Myocyte (in vitro differentiated cells): Measurements from ENCODE around the gene LRRC8D. TPM values are rescaled to one million over a fixed set of nuclear protein-coding genes. Genes with fewer than 3 reads are reported as not detected.
A peak's percentile ranks its signal among the peaks of the same experiment; 100 is the strongest.

Experiments used
- DNase-seq: peaks from one replicate; pipeline ENCODE4 v3.0.0-alpha.2; 2012; ENCODE audit warnings: low read depth
- total RNA-seq: library from RNA; depleted of rRNA; stranded (reverse); fragments of >200 nt; gene quantifications from 2 replicates; pipeline ENCODE4 v1.2.3, GENCODE V29; 2014

LRRC8D gene
- total RNA-seq, 1 donor from 2014 or later, result 16.7 TPM

DNA sequence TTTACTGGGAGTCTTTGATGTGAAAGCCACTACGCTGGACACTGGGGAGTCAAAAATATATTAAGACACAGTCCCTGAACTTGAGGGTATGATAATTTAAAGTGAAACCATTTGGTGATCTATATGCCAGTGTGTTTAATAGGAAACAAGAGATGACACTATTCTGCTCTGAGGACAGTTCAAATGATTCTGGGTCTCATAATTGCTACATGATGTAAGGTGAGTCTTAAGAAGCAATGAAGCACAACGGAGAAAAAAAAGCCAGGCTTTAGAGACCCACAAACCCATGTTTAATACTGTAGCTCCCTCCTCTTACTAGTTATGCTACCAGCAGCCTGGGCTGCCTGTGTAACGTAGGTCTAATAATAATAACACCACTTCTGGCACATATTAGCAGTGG lies 14.2 kb upstream of the LRRC8D start:
- no peak for DNase-seq

DNA sequence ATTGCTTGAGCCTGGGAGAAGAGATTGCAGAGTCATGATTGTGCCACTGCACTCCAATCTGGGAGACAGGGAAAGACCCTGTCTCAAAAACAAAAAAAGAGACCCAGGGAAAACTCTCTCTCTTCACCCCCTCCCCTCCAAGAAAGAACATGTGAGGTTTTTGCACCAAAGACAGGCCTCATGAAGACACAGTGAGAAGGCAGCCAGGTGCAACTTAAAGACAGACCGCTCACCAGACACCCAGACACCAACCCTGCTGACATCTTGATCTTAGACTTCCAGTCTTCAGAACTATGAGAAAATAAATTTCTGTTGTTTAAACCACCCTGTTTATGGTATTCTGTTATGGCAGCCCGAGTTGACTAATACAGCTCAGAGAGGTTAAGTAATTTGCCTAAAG lies 13.3 kb upstream of the LRRC8D start:
- DNase-seq, result no peak

DNA sequence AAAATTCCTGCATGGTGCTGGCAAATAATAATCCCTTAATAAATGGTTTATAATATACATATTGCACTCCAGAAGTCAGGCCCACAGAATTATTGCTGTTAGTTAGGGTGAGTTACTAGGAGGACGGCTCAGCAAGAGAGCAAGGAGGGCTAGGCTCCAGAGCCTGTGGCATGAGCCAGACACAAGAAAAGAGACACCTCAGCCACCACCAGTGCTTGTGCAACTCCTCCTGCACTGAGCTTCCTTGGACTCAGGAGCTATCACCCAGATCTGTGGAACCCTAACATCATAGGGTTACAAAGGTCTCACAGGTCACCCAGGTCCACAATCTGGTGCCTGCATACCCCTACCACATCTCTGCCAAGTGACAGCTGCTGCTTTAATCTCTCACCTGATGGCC lies 12.8 kb upstream of the LRRC8D start:
- DNase-seq, result no peak

DNA sequence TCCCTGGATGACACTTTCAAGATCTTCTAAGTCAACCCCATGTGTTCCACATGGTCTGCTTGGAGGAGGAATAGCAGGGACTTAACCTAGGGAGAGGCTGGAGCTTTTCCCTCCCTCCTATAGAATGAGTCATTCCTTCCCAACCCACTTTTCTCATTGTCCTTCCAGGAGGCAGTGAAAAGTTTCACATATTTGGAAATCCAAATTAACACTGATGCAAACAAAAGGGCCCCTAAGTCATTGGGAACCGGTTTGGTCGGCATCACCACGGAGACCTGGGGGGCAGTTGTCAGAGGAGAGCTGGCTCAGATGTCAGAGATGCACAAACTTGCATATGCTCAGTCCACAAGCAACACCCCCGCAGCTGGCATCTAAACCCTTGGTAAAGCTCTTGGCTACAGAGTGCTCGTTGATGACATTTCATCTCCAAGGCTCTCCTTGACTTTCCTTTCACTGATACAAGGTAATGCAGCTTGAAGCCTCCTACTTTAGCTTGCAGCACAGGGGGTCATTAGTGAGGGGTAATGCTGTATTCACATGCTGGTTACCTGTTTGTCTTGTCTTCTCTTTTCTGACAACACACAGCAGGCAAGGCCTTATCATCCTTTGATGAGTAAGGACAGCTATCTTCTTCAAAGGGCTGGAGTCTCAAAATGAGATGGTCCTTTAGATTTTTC lies 12.3 kb upstream of the LRRC8D start:
- no peak for DNase-seq

DNA sequence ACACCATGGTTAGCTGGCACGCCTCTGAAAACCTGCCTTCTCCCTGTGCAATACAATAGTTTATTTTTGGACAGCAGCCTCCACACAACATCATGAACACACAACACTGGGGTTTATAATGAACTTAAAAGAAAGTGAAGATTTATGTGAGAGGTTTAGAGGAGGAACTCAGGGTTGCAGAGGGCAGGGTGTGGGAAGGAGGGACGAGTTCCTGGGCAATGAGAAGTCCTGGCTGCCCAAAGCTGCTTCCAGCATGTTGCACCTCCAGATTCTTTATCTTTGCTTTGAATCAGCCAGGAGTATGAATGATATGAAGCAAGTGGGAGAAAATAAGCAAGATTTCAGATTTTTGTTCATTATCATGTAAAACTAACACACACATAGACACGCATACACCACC lies 11.3 kb upstream of the LRRC8D start:
- no peak for DNase-seq

DNA sequence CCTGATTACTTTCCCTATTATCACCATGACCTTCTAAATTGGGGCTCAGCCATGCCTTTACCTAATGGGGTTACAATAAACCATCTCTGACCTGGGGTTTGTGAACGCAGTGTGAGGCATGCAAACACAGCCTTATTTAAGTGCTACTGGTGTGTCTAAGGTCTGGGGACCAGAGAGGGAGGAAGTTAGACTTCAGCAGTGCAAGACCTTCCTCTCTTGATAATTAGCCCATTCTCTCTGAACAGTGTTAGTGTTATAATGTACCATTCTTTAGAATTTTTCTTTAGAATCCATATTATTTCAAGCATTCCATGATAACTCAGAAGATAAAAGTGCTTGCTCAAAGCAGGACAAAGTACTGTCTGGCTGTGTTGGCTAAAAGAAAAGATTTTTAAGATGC lies 10.5 kb upstream of the LRRC8D start:
- no peak for DNase-seq

DNA sequence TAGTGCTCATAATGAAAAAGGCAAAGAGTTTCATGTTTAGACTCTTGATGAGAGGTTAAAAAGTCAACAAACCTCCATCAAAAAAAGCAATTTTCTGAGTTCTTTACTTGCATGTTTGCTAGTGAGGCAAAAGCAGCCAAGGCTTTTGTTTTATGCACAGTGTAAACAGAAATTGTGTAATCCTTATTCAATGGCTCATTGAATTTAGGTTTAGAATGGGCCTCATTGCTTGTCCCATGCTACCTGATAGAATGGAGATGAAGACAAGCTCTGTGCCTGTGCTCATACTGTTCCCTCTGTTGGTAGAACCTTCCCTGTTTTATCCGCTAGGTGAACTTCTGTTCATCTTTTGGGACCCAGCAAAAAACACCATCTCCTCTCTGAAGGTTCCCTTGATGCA lies 10.0 kb upstream of the LRRC8D start:
- no peak for DNase-seq

DNA sequence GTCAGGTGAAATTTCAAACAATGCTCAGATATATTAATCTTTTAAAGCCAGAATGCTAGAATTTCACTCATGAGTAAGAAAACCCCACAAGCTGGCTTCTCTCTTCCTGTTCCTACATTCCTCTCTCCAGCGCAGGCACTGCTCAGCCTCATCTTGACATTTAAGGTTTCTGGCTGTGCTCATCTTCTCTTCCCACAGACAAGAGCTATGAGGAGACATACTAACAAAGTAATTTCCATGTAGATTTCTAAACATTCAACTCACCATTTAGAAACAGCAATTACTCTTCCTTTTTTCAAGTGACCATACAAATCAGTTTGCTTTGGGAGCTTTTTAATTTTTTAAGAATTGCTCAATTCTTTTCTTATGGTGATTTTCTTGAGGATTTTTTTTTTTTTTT lies 7.8 kb upstream of the LRRC8D start:
- no peak for DNase-seq

DNA sequence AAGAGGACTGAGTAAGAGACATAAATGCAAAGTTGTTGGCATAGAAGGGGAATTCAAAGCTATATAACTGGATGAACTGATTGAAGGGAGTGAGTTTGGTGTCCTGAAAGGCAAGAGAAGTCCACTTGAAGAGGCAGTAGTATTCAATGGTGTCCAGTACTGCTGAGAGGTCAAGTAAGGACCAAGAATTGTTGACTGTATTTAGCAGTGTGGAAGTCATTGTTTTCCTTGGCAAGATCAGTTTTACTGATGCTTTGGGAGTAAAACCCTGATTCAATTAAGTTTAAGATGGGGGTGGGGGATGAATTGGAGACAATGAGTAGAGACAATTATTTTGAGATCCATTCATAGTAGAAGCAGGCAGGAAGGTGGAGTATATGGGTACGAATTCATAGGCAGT lies 5.8 kb upstream of the LRRC8D start:
- no peak for DNase-seq

DNA sequence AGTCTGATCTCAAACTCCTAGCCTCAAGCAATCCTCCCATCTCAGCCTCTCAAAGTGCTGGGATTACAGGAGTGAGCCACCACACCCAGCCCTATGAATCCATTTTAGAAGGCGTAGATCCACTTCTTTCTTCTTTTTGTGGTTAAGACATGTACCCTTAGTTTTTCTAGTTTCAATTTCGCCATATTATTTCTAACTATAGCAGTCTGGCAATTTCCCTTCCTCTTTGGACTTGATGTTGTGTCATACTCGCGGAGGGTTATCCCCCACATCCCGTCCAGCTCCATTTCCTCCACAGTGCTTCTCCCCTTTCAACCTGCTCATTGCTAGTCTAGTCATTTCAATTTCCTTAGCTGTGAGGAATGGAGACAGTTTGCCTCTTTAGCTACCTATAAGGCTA lies 5.2 kb upstream of the LRRC8D start:
- DNase-seq, result no peak

DNA sequence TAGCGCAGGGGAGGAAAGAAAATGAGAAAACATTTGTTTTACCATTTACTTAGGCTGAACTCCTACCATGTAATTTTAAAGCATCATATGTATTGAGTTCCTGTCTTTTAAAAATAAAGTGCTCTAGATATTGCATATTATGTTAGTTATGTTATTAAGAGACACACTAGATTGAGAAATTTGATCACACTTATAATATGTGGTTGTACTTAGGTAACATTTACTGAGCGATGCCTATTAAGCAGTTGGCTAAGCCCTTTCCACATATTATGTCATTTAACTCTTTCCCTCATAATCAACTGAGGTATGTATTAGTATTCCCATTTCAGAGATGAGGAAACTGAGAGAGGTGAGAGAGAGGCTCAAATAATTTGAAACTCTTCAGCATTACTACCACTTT lies 4.5 kb upstream of the LRRC8D start:
- DNase-seq, result no peak

DNA sequence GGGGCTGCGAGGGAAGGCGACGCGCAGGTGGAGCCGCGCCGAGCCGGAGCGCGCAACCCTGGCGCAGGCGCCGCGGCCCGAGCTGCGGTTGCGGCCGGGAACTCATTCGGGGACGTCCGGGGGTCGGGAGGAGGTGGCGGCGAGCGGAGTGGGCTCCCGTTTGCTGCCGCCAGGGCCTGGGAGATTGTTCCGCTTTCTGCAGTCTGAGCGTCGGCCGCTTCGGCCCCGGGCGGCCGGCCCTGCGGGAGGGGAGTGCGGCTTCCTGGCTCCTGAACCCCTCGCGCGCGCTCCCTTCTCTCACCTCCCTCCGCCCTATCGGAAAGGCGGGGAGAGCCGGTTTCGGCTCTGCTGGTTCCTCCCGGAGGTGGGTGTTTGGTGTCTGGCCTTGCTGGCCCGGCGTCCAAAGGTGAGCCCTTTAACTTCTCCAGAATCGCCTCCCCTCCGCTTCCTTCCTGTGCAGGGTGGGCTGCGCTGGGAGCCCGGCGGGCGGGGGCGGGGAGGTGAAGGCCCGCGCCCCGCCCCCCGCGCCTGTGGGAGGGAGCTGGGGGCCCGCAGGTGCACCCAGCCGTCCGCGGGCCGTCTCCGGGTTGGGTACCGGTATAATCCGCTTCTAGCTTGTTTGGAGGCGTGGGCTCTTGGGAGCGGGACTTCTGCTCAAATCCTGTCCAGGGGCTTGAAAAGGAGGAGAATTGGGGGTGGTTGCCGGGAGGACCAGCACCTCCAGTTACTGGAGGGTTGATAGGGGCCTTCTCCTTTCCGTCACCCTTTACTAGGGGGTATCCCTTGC lies 683 bp downstream of the LRRC8D start:
- DNase-seq, result peak; percentile 27

DNA sequence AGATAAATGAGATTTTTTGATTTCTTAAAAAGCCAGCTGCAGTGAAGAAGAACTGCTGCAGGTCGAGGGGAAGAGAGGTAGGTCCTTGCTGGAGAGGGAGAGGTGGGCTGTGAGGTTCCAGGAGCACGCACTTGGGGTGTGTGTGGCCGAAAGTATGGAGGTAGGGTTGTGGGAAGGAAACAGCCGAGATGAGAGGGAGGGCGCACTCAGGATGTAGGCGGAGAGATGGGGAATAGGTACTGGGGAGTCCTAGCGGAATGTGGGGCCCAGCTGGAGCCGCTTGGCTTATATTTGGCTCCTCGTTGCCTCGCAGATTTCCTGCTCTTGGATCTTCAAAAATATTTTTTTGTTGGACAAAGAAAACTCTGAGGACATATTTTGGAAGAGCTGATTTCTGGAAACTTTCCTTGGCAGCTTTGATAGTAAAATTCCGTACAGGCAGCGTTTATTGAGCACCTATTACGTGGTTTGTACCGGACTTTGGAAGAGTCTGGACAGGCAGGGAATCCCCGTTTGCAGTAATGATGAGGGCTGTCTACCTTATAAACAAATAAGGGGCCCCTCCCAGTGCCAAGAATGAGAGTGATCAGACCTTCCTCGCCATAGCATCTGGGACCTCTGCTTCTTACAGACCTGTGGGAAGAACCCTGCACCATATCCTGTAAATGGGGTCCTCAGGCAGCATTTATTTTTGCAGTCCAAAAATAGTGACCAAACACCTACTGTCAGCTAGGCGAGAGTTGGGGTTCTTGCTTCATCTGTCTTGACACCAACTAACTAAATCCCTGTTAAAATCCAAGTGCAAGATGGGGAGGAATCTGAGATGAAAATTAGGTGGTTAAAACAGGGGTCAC lies 1.5 kb downstream of the LRRC8D start:
- DNase-seq, result no peak

DNA sequence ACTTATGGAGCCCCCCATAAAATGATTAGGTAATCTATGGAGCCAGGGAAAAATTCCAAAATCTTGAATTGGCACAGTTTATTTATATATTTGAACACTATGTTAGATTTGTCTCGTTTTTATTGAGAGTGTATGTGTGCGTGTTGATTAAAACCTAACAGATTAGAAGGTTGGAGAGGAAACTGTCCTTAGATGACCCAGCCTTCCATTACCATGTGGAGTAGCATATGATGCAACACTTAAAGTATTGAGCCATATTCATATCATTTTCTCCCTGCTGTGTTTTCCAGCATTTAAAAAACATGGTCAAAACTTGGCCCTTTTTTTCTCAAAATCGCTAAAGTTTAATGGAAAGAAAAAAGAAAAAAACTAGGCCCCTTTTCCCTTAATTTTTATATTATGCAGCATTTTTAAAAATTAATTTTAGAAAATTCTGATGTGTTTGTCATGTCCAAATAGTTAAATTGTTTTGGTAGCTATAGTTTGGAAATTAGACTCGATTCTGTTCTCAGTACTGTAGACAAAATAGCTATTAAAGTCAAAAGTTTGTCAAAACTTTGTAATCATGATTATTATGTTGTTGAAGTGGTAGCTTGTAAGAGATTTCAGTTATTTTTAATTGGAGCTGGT lies 2.3 kb downstream of the LRRC8D start:
- no peak for DNase-seq

DNA sequence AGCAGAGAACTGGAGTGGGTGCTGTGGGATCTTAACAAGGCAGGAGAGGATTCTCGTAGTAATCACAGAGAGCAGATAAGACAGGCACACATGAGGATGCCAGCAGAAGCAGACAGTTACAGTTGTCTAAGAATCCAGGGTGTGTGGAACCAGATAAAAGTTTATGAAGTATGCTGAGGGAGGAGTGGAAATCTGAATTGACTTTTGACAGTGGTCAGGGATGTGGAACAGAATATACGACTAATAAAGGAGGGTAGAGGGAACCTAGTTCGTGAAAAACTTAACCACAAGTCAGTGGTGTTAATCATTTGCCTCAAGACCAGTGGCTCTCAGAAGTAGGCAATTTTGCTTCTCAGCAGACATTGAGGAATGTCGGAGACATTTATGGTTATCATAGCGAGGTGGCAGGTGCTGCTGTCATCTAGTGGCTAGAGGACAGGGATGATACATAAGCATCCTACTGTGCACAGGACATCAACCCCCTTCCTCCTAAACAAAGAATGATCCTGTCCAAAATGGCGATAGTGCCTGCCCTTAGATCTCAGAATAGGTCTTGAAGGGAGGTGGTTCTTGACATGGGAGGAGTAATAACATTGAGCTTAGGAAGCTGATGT lies 3.0 kb downstream of the LRRC8D start:
- DNase-seq, result no peak

DNA sequence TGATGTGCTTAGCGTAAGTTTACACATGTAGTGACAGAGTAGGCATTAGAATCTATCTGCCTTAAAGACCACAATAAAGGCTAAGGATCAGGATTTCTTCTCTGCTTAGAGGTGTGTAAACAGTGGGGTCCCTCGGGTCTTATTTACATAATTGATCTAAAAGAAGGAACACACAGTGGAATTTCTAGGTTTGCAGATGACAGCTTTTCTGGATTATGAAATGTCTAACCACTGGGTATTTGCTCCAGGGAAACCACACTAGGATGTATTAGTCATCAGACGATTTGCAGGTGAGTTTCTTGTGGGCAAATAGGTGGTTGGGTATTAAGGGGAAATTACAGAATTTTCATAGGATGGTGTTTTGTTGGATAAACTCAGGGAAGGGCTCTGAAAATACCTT lies 5.8 kb downstream of the LRRC8D start:
- no peak for DNase-seq

DNA sequence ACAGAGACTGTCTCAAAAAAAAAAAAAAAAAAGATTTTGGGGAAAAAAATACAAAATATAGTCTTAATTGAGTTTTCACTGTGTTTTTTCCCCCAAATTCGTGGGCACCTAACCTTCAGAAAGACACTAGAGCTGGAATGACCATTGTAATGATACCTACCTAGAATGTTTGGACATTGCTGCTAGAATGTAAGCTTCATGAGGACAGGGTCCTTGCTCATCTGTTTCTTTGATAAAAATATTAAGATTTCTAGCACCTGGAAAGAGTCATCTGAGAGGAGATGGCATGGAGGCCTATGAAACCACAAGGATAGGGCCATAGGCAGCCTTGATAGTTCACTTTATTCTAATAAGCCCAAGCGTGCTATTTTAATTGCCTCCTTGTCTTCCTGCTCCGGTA lies 6.5 kb downstream of the LRRC8D start:
- DNase-seq, result no peak

DNA sequence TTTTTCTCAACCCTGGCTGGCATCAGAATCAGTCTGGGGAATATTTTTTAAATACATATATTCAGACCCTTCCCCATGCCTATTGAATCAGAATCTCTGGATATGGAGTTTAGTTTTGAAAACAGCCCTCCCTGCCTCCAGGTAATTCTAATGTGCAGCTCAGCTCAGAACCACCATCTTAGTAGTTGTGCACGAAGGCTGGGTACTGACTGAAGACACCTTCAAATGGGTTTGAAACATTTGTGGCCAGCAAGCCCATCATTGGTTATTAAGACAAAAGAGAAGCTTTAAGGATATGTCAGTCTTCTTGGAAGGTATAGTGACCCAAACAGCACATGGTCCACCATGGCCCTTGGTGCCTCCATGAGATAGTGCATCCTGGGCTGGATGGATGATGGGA lies 7.1 kb downstream of the LRRC8D start:
- DNase-seq, result no peak

DNA sequence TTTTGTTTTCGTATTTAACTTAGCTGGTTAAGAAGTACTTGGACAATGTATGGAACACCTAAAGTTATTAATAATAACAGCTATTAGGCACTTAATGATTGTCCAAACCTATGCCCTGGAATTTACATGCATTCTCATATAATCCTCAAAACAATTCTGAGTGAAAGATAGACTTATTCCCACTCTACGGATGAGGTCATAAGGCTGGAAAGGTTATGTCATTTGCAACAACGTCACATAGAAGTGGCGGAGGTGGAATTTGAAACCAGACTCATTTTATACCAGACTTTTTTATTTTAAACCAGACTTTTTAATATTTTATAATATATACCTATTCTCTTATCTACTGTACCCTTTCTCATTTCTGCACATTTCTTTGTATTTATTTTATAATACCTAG lies 8.4 kb downstream of the LRRC8D start:
- DNase-seq, result no peak

DNA sequence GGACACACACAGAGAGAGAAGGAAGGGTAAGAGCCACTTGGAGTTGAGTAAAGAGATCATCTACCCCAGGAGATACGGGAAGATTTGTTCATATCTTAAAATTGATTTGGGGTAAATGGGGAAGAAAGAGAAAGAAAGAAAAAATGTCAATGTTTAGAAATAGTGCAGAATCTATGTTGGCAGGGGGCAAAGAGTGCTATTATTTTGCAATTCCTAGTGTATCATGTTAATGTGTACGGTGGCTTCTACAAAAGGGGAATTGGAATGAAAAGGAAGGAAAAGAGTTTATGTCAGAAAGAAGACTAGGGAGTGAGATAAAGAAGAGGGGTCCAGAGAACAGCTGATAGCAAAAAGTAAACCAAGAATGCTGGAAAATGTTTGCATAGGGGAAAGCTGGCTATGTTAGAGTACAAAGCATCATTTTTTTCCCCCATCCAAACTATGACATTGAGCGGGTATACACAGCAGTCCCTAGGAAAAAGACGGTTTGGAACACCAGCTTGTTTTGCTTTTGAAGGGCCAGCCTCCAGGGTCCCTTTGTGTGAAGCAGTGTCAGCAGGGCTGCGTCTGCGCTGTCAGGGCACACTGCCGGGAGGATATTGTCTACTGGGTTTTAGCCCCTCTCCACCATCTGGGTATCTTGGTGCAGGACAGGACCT lies 10.8 kb downstream of the LRRC8D start:
- no peak for DNase-seq
